Measurements from ENCODE around the gene PIWIL4. TPM values are rescaled to one million over a fixed set of nuclear protein-coding genes. Genes with fewer than 3 reads are reported as not detected.

Gene PIWIL4
- polyA plus RNA-seq, 1 donor from 2014 or later = 1.3 TPM

- no peak overlapping the region for H3K9ac ChIP-seq (ENCODE audit: low read length)
- no peak overlapping the region for H3K4me2 ChIP-seq (ENCODE audit: low read length)
- no peak overlapping the region for H3K27ac ChIP-seq (ENCODE audit: low read length)
- H3K36me3 ChIP-seq (ENCODE audit: insufficient read depth, low read length) = no peaks in the 10 kb centered on the region
- H3K27me3 ChIP-seq (ENCODE audit: insufficient read depth, low read depth, low read length) = no peaks in the 10 kb centered on the region
- H2AFZ ChIP-seq (ENCODE audit: low read depth, low read length) = no peak overlapping the region
- no peaks in the 10 kb centered on the region for H3K79me2 ChIP-seq (replicated peaks; ENCODE audit: insufficient read depth, low read length)
- no peaks in the 10 kb centered on the region for H3K9me2 ChIP-seq (ENCODE audit: insufficient read depth, low read length)
- H3F3A ChIP-seq (ENCODE audit: insufficient read depth, low read length, poor library complexity, severe bottlenecking) = no peaks in the 10 kb centered on the region
- H3K4me3 ChIP-seq (ENCODE audit: low read length) = no peak overlapping the region
- no peaks in the 10 kb centered on the region for H3K9me3 ChIP-seq (ENCODE audit: low read length)
- no peaks in the 10 kb centered on the region for H4K20me1 ChIP-seq (ENCODE audit: insufficient read depth)
- no peak for TF ChIP-seq MXI1 (conservative IDR thresholded peaks at IDR 0.05; ENCODE audit: poor library complexity, severe bottlenecking)
- TF ChIP-seq REST (IDR thresholded peaks at IDR 0.05; ENCODE audit: borderline replicate concordance) = no peak
- no peak for TF ChIP-seq POLR2AphosphoS5 (IDR thresholded peaks at IDR 0.05)
Observed at GRCh38 chr11:94583866-94584500, 16.8 kb downstream of the PIWIL4 start.

- no peak overlapping the region for H2AFZ ChIP-seq (ENCODE audit: low read depth, low read length)
Observed at GRCh38 chr11:94584978-94585377, 17.8 kb downstream of the PIWIL4 start.

More at GRCh38 chr11:94584978-94585377, 17.8 kb downstream of the PIWIL4 start:
- Histone ChIP-seq H3F3A (ENCODE audit: insufficient read depth, low read length, poor library complexity, severe bottlenecking) (no peaks in the 10 kb centered on the region), H3K27ac (ENCODE audit: low read length) (no peak overlapping the region), H3K4me3 (ENCODE audit: low read length) (no peak overlapping the region), H3K36me3 (ENCODE audit: insufficient read depth, low read length) (no peaks in the 10 kb centered on the region), H3K27me3 (ENCODE audit: insufficient read depth, low read depth, low read length) (no peaks in the 10 kb centered on the region), H3K4me2 (ENCODE audit: low read length) (no peak overlapping the region), H3K9me2 (ENCODE audit: insufficient read depth, low read length) (no peaks in the 10 kb centered on the region), H4K20me1 (ENCODE audit: insufficient read depth) (no peaks in the 10 kb centered on the region), H3K9me3 (ENCODE audit: low read length) (no peaks in the 10 kb centered on the region), H3K9ac (ENCODE audit: low read length) (no peak overlapping the region), H3K79me2 (replicated peaks; ENCODE audit: insufficient read depth, low read length) (no peaks in the 10 kb centered on the region)
- TF ChIP-seq REST (IDR thresholded peaks at IDR 0.05; ENCODE audit: borderline replicate concordance) (no peak), EP300 (conservative IDR thresholded peaks at IDR 0.05; ENCODE audit: poor library complexity, severe bottlenecking) (no peak), SMC3 (conservative IDR thresholded peaks at IDR 0.05; ENCODE audit: poor library complexity) (no peak), EZH2 (IDR thresholded peaks at IDR 0.05; ENCODE audit: borderline replicate concordance, insufficient read depth, low read length, poor library complexity, severe bottlenecking) (no peak), RAD21 (conservative IDR thresholded peaks at IDR 0.05) (no peak), TAF1 (IDR thresholded peaks at IDR 0.05; ENCODE audit: low read depth) (no peak), CTCF (IDR thresholded peaks at IDR 0.05; ENCODE audit: poor library complexity, severe bottlenecking) (no peak), MXI1 (conservative IDR thresholded peaks at IDR 0.05; ENCODE audit: poor library complexity, severe bottlenecking) (no peak), POLR2AphosphoS5 (IDR thresholded peaks at IDR 0.05) (no peak)
